IPS-15b (cell line): Measurements from ENCODE around the gene CHM.
"Not testable (repeated sequence)": the region's sequence is repeated elsewhere in the genome, so short reads cannot be mapped to it uniquely, and the experiment has no call there.

Experiments used
- H3K27me3 ChIP-seq: one replicate; pipeline ENCODE4 v1.6.1; 2013; ENCODE audit warnings: low read length; ENCODE audit not compliant: control insufficient read depth, insufficient read depth
- H3K36me3 ChIP-seq: one replicate; pipeline ENCODE4 v1.6.1; 2013; ENCODE audit warnings: low read length; ENCODE audit not compliant: control insufficient read depth, insufficient read depth
- H3K4me1 ChIP-seq: one replicate; pipeline ENCODE4 v1.6.1; 2013; ENCODE audit warnings: mild to moderate bottlenecking, low read length; ENCODE audit not compliant: control insufficient read depth, insufficient read depth
- H3K4me3 ChIP-seq: one replicate; pipeline ENCODE4 v1.5.1; 2013; ENCODE audit warnings: low read depth, low read length
- H3K9ac ChIP-seq: one replicate; pipeline ENCODE4 v1.6.1; 2013; ENCODE audit warnings: low read depth, mild to moderate bottlenecking, low read length
- H3K9me3 ChIP-seq: one replicate; pipeline ENCODE4 v1.6.1; 2013; ENCODE audit warnings: mild to moderate bottlenecking, low read length; ENCODE audit not compliant: control insufficient read depth, insufficient read depth

Gene CHM

GRCh38 chrX:85994797-85995196, 52.6 kb downstream of the CHM start:
- no peak overlapping the region for H3K9ac ChIP-seq
- no peaks in the 10 kb centered on the region for H3K9me3 ChIP-seq
- no peak overlapping the region for H3K4me3 ChIP-seq
- H3K27me3 ChIP-seq: no peaks in the 10 kb centered on the region
- H3K36me3 ChIP-seq: no peaks in the 10 kb centered on the region
- no peaks in the 10 kb centered on the region for H3K4me1 ChIP-seq

GRCh38 chrX:85994228-85994627, 53.1 kb downstream of the CHM start:
- no peak overlapping the region for H3K4me3 ChIP-seq
- H3K4me1 ChIP-seq: no peaks in the 10 kb centered on the region
- H3K36me3 ChIP-seq: no peaks in the 10 kb centered on the region
- no peaks in the 10 kb centered on the region for H3K9me3 ChIP-seq
- H3K27me3 ChIP-seq: no peaks in the 10 kb centered on the region
- H3K9ac ChIP-seq: no peak overlapping the region

GRCh38 chrX:85993539-85994197, 53.7 kb downstream of the CHM start:
- Histone ChIP-seq H3K4me3 (no peak overlapping the region), H3K4me1 (no peaks in the 10 kb centered on the region), H3K27me3 (no peaks in the 10 kb centered on the region)

GRCh38 chrX:85992811-85993229, 54.5 kb downstream of the CHM start:
- no peak overlapping the region for H3K4me3 ChIP-seq
- no peaks in the 10 kb centered on the region for H3K4me1 ChIP-seq
- no peaks in the 10 kb centered on the region for H3K36me3 ChIP-seq
- H3K9ac ChIP-seq: no peak overlapping the region
- H3K9me3 ChIP-seq: no peaks in the 10 kb centered on the region
- H3K27me3 ChIP-seq: no peaks in the 10 kb centered on the region

More at GRCh38 chrX:85993539-85994197, 53.7 kb downstream of the CHM start:
- H3K9me3 ChIP-seq: no peaks in the 10 kb centered on the region
- no peaks in the 10 kb centered on the region for H3K36me3 ChIP-seq
- H3K9ac ChIP-seq: no peak overlapping the region

GRCh38 chrX:85988353-85988752, 59.0 kb downstream of the CHM start:
- Histone ChIP-seq H3K27me3 (no peaks in the 10 kb centered on the region), H3K4me3 (no peak overlapping the region), H3K9ac (no peak overlapping the region), H3K9me3 (no peaks in the 10 kb centered on the region), H3K36me3 (no peaks in the 10 kb centered on the region), H3K4me1 (no peaks in the 10 kb centered on the region)

- Histone ChIP-seq H3K27me3 (no peaks in the 10 kb centered on the region), H3K9me3 (no peaks in the 10 kb centered on the region), H3K4me3 (no peak overlapping the region), H3K36me3 (no peaks in the 10 kb centered on the region), H3K4me1 (no peaks in the 10 kb centered on the region), H3K9ac (no peak overlapping the region)
Measured at GRCh38 chrX:85980286-85980685, 67.1 kb downstream of the CHM start.

GRCh38 chrX:85977218-85977617, 70.1 kb downstream of the CHM start:
- Histone ChIP-seq H3K9me3 (no peaks in the 10 kb centered on the region), H3K36me3 (no peaks in the 10 kb centered on the region), H3K4me3 (no peak overlapping the region), H3K27me3 (no peaks in the 10 kb centered on the region), H3K9ac (no peak overlapping the region), H3K4me1 (no peaks in the 10 kb centered on the region)

GRCh38 chrX:85972351-85972750, 75.0 kb downstream of the CHM start:
- H3K9me3 ChIP-seq, H3K36me3 ChIP-seq, H3K27me3 ChIP-seq, H3K4me3 ChIP-seq, H3K9ac ChIP-seq, H3K4me1 ChIP-seq: not testable (repeated sequence)

GRCh38 chrX:85964744-85965143, 82.6 kb downstream of the CHM start:
- H3K4me1 ChIP-seq: no peaks in the 10 kb centered on the region

GRCh38 chrX:85963736-85964135, 83.6 kb downstream of the CHM start:
- H3K9me3 ChIP-seq: no peaks in the 10 kb centered on the region
- no peak overlapping the region for H3K4me3 ChIP-seq
- H3K4me1 ChIP-seq: no peaks in the 10 kb centered on the region
- H3K36me3 ChIP-seq: no peaks in the 10 kb centered on the region
- no peak overlapping the region for H3K9ac ChIP-seq
- H3K27me3 ChIP-seq: no peaks in the 10 kb centered on the region

More at GRCh38 chrX:85964744-85965143, 82.6 kb downstream of the CHM start:
- H3K4me3 ChIP-seq: no peak overlapping the region
- H3K9me3 ChIP-seq: no peaks in the 10 kb centered on the region
- no peaks in the 10 kb centered on the region for H3K27me3 ChIP-seq
- no peak overlapping the region for H3K9ac ChIP-seq
- H3K36me3 ChIP-seq: no peaks in the 10 kb centered on the region

- H3K9ac ChIP-seq: no peak overlapping the region
- H3K9me3 ChIP-seq: no peaks in the 10 kb centered on the region
- H3K4me1 ChIP-seq: no peaks in the 10 kb centered on the region
- no peaks in the 10 kb centered on the region for H3K27me3 ChIP-seq
- no peak overlapping the region for H3K4me3 ChIP-seq
- H3K36me3 ChIP-seq: no peaks in the 10 kb centered on the region
Measured at GRCh38 chrX:85955510-85955909, 91.8 kb downstream of the CHM start.

- H3K27me3 ChIP-seq, H3K4me3 ChIP-seq, H3K36me3 ChIP-seq: not testable (repeated sequence)
Measured at GRCh38 chrX:85944751-85945150, 102.6 kb downstream of the CHM start.

More at GRCh38 chrX:85944751-85945150, 102.6 kb downstream of the CHM start:
- H3K9me3 ChIP-seq, H3K4me1 ChIP-seq, H3K9ac ChIP-seq: not testable (repeated sequence)
